NCI-H748 (cell line): Measurements from ENCODE around the gene ATXN1.
"Not testable (repeated sequence)": the region's sequence is repeated elsewhere in the genome, so short reads cannot be mapped to it uniquely, and the experiment has no call there.

ENCODE experiments used
- DNase-seq: peaks from one replicate; lab custom pipeline; 2025; ENCODE audit not compliant: unreplicated experiment; lab: John Stamatoyannopoulos, UW

The ATXN1 gene

GRCh38 chr6:16654701-16655100 lies 106.6 kb downstream of the ATXN1 start:
- no peak for DNase-seq

GRCh38 chr6:16653226-16653625 lies 108.0 kb downstream of the ATXN1 start:
- DNase-seq = no peak

- peak; percentile 36 for DNase-seq
These were observed 109.4 kb downstream of the ATXN1 start for GRCh38 chr6:16651871-16652270.

DNA sequence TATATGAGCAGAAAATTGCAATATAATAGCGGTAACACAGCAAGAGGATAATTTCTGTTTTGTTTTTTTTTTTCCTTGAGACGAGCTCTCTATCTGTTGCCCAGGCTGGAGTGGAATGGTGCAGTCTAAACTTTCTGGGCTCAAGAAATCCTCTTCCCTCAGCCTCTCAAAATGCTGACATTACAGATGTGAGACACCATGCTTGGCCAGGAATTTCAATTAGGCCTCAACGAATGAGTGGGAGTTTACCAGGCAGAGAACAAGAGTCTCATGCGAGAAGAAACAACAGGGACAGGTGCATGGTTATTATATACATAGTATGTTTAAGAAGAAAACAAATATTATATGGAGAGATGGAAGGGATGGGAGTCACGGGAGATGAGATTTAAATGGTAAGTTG lies 111.4 kb downstream of the ATXN1 start:
- DNase-seq = no peak

- no peak for DNase-seq
These were observed 112.0 kb downstream of the ATXN1 start for GRCh38 chr6:16649241-16649640.

DNA sequence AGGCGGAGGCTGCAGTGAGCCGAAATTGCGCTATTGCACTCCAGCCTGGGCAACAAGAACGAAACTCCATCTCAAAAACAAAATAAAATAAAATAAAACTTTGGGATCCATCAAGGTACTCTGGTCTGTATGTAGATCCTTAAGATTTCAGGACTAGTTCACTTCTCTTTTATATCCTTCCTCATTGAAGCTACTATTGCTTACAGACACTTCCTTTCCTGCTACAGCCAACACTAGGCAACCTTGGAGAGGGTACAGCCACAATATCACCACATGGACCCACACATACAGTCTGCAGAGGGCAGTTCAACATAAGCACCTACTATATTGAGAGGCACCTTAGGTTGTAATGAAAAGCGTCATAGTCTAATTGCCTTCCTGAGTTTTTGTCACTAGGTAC lies 113.3 kb downstream of the ATXN1 start:
- no peak for DNase-seq

DNA sequence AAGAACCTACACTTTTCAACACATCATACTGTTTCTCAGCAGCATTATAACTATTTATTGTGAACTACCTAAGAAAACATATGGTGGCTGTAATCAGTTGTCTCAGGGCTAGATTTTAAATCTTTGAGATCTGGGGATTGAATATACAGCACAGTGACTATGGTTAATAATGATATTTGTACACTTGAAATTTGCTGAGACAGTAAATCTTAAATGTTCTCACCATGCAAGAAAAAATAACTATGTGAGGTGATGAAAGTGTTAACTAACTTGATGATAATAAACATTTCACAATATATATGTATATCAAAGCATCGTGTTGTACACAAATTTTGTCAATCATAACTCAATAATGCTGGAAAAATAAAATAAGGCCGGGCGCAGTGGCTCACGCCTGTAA lies 113.8 kb downstream of the ATXN1 start:
- DNase-seq = no peak

GRCh38 chr6:16644540-16645250 lies 116.6 kb downstream of the ATXN1 start:
- DNase-seq = no peak

DNA sequence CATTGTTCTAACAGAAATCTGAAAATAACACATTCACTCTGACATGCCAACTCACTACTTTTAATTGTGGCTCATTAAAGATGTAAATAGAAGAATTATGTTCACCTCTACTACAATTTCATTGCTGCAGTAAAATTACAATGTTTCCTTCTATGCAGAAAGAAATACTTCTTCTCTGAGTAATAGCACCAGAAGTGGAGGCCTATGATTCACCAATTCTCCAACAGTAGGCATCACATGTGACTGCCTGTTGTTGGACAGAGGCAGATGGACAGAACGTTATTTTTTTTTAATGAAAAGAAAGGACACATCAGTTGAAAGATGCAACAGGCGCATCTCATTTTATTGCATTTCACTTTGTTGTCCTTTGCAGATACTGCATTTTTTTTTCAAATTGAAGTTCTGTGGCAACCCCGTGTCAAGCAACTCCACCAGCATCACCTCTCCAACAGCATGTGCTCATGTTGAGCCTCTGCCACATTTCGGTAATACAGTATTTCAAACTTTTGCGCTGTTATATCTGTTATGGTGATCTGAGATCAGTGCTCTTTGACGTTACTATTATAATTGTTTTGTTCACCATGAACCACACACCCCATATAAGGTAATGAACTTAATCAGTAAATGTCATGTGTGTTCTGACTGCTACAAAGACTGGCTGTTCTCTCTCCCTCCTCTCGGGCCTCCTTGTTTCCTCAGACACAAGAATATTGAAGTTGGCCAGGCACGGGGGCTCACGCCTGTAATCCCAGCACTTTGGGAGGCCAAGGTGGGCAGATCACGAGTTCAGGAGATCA lies 121.4 kb downstream of the ATXN1 start:
- no peak for DNase-seq

DNA sequence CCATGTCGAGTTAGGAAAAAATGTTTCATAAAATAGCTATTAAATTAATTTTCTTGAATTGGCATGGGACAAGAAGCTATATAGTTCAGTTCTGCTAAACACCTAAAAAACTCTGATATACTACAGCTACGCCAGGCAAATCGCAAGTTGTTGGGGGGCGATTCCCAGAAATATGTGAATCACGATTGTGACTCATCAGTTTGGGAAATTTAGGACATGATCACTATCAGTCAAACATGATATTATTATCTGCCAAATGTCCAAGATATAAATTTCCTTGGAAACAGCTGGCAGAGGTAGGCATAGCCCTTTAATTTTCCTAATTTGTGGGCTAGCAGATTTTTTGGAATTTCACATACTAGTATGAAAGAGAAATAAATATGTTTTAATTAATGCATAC lies 123.6 kb downstream of the ATXN1 start:
- DNase-seq = no peak

DNA sequence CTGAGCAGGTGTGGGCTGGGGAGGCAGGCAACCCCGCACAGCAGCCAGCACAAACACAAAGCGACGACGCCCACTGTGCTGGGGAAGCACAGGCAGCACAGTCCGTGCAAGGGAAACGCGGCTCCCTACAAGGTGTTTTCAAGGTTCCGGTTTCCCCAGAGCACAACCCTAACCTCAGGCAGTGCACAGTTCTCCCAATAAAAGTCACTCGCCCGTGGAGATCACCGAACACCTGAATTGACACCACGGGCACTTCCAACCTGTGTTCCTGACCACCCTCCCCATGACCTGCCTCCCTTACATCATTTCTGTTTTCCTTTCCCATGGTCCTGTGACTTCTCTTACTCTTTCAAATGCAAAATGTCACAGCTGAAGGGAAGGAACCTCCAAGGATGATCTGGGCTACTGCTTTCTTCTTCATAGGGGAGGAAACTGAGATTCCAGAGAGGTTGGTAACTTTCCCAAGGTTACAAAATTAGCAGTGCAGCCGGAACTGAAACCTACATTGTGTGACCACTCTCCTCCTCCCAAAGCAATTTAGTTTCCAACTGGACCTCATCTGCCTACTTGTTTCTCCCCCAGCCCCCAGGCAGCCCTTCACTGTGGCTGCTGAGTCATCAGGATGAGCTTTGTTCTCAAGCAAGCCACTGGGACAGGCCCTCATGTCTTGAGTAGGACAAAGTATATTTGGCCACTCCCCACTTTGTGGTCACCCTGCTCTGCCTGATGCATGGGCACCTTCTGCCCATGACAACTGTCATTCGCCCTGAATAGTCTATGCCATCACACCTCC lies 125.3 kb downstream of the ATXN1 start:
- no peak for DNase-seq

- DNase-seq = no peak
These were observed 125.9 kb downstream of the ATXN1 start for GRCh38 chr6:16635291-16635809.

DNA sequence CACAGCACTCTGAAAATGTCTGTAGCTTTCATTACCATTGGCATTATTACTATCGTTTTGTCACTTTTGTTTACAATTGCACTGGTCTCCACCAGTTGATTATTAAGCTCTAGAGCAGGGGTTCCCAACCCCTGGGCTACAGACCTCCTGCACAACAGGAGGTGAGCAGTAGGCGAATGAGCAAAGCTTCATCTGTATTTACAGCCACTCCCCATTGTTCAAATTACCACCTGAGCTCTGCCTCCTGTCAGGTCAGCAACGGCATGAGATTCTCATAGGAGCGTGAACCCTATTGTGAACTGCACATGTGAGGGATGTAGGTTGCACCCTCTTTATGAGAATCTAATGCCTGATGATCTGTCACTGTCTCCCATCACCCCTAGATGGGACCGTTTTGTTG lies 126.4 kb downstream of the ATXN1 start:
- peak; percentile 63 for DNase-seq

- no peak for DNase-seq
These were observed 127.3 kb downstream of the ATXN1 start for GRCh38 chr6:16633961-16634360.

DNA sequence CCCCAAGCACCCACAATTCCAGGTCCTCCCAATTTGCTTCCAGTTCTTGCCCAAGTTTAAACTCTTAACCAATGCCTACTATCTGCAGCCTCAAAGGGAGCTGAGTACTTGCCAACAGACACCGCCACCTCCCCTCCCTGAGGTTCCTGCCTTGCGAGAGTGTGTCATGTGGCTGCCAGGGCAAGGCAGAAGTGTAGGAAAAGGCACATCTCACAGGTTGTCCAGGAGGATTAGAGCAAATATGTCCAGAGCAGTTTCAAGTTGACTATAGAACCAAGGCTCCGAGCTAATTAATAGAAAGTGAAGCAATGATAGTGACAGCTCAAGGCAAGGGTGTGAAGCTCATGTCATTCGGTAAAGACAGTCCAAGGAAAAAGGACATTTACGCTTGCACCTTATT lies 127.8 kb downstream of the ATXN1 start:
- DNase-seq = no peak

DNA sequence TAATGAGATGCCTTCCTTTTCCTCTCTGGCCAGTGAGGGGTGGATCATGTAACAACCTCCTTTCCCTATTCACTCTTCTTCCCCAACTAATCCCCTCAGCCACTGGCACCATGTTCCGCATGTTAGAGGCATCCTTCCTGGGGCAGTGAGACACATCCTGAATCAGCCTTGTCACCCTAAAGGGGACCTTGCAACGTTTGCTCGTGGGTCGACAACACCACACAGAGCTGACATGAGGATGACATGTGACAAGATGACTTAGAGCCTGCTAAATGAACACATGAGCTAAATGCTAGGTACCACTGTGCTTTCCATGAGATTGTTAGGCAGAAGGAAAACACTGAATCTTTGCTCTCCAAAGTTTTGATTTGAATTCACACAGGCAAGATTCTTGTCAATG lies 129.2 kb downstream of the ATXN1 start:
- DNase-seq = no peak

DNA sequence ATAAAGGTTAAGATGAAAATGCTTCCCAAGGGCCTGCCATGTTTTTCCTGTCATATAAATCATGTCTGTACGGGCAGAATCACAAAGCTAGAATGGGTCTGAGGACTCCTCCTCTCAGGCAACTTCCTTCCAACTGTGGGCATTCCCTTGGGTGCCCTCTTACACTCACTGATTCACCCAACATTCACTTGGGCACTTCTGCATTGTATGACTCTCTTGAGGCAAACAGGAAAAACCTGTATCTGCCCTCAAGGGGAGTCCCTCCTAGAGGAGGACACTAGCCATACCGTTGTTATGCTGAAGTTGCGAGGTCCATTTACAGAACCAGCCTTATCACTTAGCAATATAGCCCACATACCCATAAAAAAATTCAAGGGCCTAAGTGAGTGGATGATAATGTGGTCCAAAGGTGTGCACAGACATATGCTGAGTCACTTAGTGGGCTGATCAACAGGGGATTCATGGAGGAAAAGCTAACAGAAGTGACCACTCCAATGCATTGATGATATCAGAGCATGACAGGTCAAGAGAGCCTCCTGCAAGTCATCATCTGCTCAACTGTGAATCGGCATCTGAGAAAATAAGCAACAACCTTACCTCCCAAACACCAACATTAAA lies 131.1 kb downstream of the ATXN1 start:
- peak; percentile 19 for DNase-seq

DNA sequence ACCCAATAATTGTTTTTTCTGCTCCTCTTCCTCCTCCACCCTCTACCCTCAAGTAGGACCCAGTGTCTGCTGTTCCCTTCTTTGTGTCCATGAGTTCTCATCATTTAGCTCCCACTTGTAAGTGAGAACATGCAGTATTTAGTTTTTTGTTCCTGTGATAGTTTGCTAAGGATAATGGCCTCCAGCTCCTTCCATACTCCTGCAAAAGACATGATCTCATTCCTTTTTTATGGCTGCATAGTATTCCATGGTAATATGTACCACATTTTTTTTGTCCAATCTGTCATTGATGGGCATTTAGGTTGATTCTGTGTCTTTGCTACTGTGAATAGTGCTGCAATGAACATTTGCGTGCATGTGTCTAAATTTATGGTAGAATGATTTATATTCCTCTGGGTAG lies 132.7 kb downstream of the ATXN1 start:
- not testable (repeated sequence) for DNase-seq

DNA sequence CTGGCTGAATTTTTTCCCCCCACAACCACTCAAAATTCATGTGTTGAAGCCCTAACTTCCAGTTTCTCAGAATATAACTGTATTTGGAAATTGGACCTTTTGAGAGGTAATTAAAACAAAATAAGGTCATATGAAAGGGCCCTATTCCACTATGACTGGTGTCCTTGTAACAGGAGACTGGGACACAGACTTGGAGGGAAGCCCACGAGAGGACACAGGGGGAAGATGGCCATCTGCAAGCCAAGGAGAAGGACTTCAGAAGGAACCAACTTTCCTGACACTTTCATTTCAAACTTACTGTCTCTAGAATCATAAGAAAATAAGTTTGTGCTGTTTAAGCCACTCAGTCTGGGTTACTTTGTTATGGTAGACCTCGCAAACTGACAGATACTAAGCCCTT lies 134.6 kb downstream of the ATXN1 start:
- no peak for DNase-seq

DNA sequence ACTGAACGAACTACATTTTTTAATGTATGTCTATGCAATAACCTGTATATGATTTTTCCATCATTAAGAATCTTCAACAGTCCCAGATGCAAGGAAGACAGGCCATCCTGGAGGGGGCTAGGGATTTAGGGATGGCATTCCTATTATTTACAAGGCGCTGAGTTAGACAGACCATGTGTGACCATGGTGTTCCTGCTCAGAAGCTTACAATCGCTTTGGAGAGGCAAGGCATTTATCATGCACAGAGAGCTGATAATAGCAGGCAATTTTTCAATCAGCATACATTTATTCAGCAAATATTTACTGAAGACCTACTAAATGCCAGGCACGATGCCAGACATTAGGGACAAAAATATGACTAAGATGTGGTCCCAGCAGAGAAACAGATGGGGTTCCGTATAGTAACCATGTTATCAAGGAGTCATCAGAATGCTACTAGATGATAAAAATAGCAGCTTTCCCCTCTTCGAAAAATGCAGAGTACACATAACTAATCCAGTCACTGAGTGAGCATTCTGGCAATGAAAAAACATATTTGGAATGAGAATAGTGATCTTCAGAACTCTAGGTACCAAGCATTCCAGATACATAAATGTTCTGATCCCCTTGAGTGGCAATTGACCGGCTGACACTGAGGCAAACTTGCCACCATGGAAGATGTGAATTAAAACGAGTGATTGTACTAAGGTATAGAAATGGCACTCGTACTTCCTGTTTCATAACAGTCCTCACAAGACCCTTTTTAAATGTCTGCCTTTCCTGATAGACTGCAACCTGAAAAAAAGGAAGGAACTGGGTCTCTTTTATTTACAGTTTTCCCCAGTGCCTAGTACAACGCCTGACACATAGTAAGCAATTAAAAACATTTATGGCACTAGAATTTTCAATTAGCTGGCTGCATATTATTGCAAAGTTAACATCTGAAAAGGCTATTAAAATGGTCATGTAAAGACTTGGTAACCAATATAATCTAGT lies 135.7 kb downstream of the ATXN1 start:
- peak; percentile 92 for DNase-seq
